ENCODE measurements around the gene SETMAR. TPM values are rescaled to one million over a fixed set of nuclear protein-coding genes. Genes with fewer than 3 reads are reported as not detected.

SETMAR gene
- polyA plus RNA-seq, 3 donors: 9.6 to 23.5 (median 17.1) TPM

Other genes starting within 250 kb of the SETMAR start
- gene SUMF1, start 163.9 kb downstream of the SETMAR start, polyA plus RNA-seq: 10 to 100 TPM; 11.5 to 19.7 (median 16.5) TPM
- gene ITPR1, start 190.0 kb downstream of the SETMAR start, polyA plus RNA-seq: 10 to 100 TPM in 1 of 3 donors, 1 to 10 TPM in 2; 3.5 to 14.2 (median 9.7) TPM

Measured in adipose tissue (tissue), 3 donors.